Calu3 (cell line): ENCODE results near the gene PTPN13. TPM values are rescaled to one million over a fixed set of nuclear protein-coding genes. Genes with fewer than 3 reads are reported as not detected.
A peak's percentile ranks its signal among the peaks of the same experiment; 100 is the strongest.

Source experiments
- BruUV-seq: library from RNA; stranded (reverse); fragments of 400-500 nt; replicated peaks from 2 replicates; lab custom pipeline; 2021; lab: Mats Ljungman, UMichigan
- CTCF ChIA-PET: fragments of 300-600 bp; sonication (Branson Sonifier 250); formaldehyde crosslinking; loops from one replicate; lab custom pipeline; 2022; ENCODE audit warnings: antibody characterized with exemption; lab: Charles Lee
- DNase-seq: peaks from one replicate; pipeline ENCODE4 v3.0.0; 2022
- H3K27ac Mint-ChIP-seq: one replicate; pipeline ENCODE4 v1.8.0; 2022; ENCODE audit warnings: mixed read lengths; ENCODE audit not compliant: unreplicated experiment
- H3K27me3 Mint-ChIP-seq: one replicate; pipeline ENCODE4 v1.8.0; 2022; ENCODE audit warnings: mixed read lengths; ENCODE audit not compliant: unreplicated experiment
- H3K36me3 Mint-ChIP-seq: one replicate; pipeline ENCODE4 v1.8.0; 2022; ENCODE audit warnings: mild to moderate bottlenecking, moderate library complexity, mixed read lengths; ENCODE audit not compliant: insufficient read depth, unreplicated experiment
- H3K4me1 Mint-ChIP-seq: one replicate; pipeline ENCODE4 v1.8.0; 2022; ENCODE audit warnings: mild to moderate bottlenecking, low read depth, mixed read lengths; ENCODE audit not compliant: unreplicated experiment
- H3K4me3 Mint-ChIP-seq: one replicate; pipeline ENCODE4 v1.8.0; 2022; ENCODE audit warnings: mild to moderate bottlenecking, low read depth, moderate library complexity, mixed read lengths; ENCODE audit not compliant: unreplicated experiment
- H3K9me3 Mint-ChIP-seq: one replicate; pipeline ENCODE4 v1.8.0; 2022; ENCODE audit warnings: low read depth, mixed read lengths; ENCODE audit not compliant: unreplicated experiment
- CTCF ChIP-seq: fragments of 200-600 bp; IDR thresholded peaks from one replicate; pipeline ENCODE4 v1.8.0; 2022; ENCODE audit warnings: antibody characterized with exemption; ENCODE audit not compliant: unreplicated experiment
- intact Hi-C: fragments of 100-400 bp; cut with micrococcal nuclease; formaldehyde crosslinking; loops from one replicate; pipeline ENCODE4 v1.10.0; 2022; ENCODE audit not compliant: unreplicated experiment
- total RNA-seq: library from RNA; stranded (reverse); gene quantifications from 2 replicates; pipeline ENCODE4 v1.2.3, GENCODE V29; 2022

The PTPN13 gene
- total RNA-seq, 1 experiment from 2014 or later: 23.3 TPM

DNA sequence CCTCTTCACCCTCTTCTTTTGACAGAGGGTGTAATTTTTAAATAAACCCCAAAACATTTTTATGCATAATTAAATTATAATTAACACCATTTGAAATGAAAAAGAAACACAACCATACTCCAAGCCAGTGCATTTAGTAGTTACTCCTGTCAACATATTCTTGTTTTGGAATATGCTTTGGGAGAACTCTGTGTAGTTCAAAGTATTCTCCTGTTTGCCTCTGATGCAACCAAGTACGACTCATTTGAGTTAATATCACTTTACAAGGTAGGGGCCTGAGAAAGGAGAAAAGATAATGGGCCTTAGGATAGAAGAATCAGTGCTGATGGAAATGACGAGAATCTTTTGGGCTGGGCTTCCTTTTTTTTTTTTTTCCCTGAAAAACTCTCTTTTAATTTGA, 2.7 kb downstream of the PTPN13 start:
- intact Hi-C loops: loop anchor here (5.0 kb wide), 2 partner anchors 100 to 300 kb away; no protein-coding TSS in a partner anchor
- Mint-ChIP-seq H3K9me3 (no peaks in the 10 kb centered on the region), H3K4me1 (peaks cover 18% of the 10 kb centered on the region), H3K27ac (no peak overlapping the region), H3K4me3 (peak overlapping the region; percentile 85), H3K27me3 (no peaks in the 10 kb centered on the region), H3K36me3 (peaks cover 35% of the 10 kb centered on the region)
- CTCF ChIA-PET: no interaction called here
- no peak for DNase-seq
- no peak for TF ChIP-seq CTCF
- BruUV-seq: no TSS peak

DNA sequence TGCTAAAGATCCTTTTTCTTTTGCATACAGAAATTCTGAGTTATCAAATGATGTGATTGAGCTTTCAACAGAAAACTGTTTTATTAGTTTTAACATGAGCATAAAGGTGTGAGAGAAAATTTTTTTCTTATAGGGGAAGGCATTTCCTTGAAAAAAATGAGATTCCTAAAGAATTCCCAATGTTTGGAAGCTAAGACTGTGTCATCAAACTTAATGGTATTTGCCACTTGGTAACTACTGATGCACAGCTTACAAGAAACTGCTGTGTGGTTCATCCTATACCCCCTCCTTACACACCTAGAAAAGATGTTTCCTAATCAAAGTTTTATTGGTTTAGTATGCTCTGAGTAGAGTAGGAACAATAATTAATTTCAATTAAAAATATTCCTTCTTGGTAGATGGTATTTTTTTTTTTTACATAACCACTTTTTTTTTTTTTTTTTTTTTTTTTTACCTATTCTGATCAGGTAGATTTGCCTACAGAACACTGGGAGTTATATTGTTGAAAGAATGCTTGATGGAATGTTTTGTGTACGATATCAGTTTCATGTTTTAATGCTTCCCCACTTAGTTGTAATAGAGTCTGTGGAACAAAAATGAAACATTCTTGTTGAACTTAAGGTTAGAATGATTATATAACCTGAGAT, 6.0 kb downstream of the PTPN13 start:
- TF ChIP-seq CTCF: no peak
- H3K27ac Mint-ChIP-seq: no peak overlapping the region
- intact Hi-C loops: loop anchor here (5.0 kb wide), 1 partner anchor 122 kb away; no protein-coding TSS in a partner anchor
- no peaks in the 10 kb centered on the region for H3K27me3 Mint-ChIP-seq
- H3K4me1 Mint-ChIP-seq: peaks cover 15% of the 10 kb centered on the region
- DNase-seq: no peak
- peaks cover 2% of the 10 kb centered on the region for H3K9me3 Mint-ChIP-seq
- H3K36me3 Mint-ChIP-seq: peaks cover 15% of the 10 kb centered on the region
- H3K4me3 Mint-ChIP-seq: no peak overlapping the region
- CTCF ChIA-PET: no interaction called here
- BruUV-seq: no TSS peak

GRCh38 chr4:86603311-86603885, 9.3 kb downstream of the PTPN13 start:
- Mint-ChIP-seq H3K4me3 (no peak overlapping the region), H3K27me3 (no peaks in the 10 kb centered on the region), H3K36me3 (no peaks in the 10 kb centered on the region), H3K9me3 (peaks cover 2% of the 10 kb centered on the region), H3K27ac (no peak overlapping the region), H3K4me1 (peaks cover 12% of the 10 kb centered on the region)
- CTCF ChIA-PET: no interaction called here
- no peak for TF ChIP-seq CTCF
- no TSS peak for BruUV-seq
- DNase-seq: no peak
- intact Hi-C loops: loop anchor here (5.0 kb wide), 1 partner anchor 119 kb away; no protein-coding TSS in a partner anchor

GRCh38 chr4:86606809-86607208, 12.7 kb downstream of the PTPN13 start:
- intact Hi-C loops: no loop called here
- no peaks in the 10 kb centered on the region for H3K27me3 Mint-ChIP-seq
- CTCF ChIA-PET: no interaction called here
- H3K4me3 Mint-ChIP-seq: no peak overlapping the region
- H3K9me3 Mint-ChIP-seq: peaks cover 2% of the 10 kb centered on the region
- no peak for TF ChIP-seq CTCF
- H3K36me3 Mint-ChIP-seq: no peaks in the 10 kb centered on the region
- H3K27ac Mint-ChIP-seq: no peak overlapping the region
- peaks cover 12% of the 10 kb centered on the region for H3K4me1 Mint-ChIP-seq
- no peak for DNase-seq
- no TSS peak for BruUV-seq
